Brain pericyte (primary cell): ENCODE data around the gene MYH11.
A peak's percentile ranks its signal among the peaks of the same experiment; 100 is the strongest.
"Not testable (repeated sequence)": the region's sequence is repeated elsewhere in the genome, so short reads cannot be mapped to it uniquely, and the experiment has no call there.

Source experiments
- DNase-seq: peaks from one replicate; pipeline ENCODE4 v3.0.0-alpha.2; 2012; ENCODE audit warnings: low read depth, low spot score

MYH11 gene

GRCh38 chr16:15716694-15717447, 140.0 kb downstream of the MYH11 start:
- DNase-seq, result no peak

DNA sequence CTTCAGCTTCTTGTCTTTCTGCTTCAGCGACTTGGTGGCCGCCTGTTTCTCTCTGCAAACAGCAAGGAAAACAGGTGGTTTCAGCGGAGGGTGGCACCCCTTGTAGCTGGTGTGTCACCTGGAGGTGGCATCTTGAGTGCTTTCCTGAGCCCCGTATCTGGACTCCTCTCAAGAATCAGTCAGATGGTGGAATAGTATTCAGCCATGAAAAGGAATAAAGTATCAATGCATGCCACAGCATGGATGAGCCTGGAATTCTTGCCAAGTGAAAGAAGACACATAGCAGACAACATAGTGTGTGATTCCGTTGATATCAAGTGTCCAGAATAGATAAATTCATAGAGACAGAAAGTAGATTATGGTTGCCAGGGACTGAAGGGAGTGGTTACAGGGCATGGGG, 141.6 kb downstream of the MYH11 start:
- DNase-seq, result no peak

DNA sequence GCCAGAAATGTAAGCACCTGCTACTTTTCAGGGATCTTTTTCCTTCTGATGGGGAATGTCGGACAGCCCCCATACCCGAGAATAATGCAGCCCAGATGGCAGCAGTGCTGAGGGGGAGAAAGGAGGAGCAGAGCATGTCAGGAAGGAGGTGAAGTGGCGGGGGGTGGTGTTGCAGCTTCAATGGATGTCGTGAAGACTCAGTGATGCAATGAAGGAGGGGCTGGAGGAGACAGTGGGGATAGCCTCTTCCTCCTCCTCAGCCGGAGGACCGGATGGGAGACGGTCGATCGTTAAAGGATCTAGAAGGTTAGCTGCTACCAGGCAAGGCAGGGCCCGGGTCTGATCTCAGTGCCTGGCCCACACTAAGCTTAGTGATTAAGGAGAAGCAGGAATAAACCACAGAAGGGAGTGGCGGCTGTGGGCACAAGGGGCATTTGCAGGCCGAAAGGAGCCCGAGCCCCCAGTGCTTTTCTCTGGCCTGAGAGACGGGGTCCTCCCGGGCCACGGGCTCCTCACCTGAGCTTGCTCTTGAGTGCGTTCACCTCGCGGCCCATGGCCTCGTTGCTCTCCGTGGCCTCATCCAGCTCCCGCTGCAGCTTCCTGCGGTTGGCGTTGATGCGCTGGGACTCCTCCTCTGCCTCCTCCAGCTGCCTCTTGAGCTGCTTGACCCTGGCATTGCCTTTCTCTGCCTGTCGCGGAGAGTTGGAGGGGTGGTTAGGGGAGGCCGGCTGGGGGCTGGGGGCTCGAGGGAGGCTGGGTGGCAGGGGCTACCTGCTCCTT, 142.2 kb downstream of the MYH11 start:
- no peak for DNase-seq

DNA sequence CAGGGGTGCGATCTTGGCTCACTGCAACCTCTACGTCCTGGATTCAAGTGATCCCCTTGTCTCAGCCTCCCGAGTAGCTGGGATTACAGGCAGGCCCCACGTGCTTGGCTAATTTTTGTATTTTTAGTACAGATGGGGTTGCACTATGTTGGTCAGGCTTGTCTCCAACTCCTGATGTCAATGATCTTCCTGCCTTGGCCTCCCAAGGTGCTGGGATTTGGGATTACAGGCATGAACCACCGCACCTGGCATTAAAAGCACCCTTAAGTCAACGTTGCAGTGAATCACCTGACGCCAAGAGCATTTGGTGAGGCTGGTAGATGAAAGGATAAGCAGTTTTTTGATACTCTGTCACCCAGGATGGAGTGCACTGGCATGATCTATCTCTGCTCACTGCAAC, 147.8 kb downstream of the MYH11 start:
- no peak for DNase-seq

GRCh38 chr16:15708096-15708495, 148.7 kb downstream of the MYH11 start:
- no peak for DNase-seq

DNA sequence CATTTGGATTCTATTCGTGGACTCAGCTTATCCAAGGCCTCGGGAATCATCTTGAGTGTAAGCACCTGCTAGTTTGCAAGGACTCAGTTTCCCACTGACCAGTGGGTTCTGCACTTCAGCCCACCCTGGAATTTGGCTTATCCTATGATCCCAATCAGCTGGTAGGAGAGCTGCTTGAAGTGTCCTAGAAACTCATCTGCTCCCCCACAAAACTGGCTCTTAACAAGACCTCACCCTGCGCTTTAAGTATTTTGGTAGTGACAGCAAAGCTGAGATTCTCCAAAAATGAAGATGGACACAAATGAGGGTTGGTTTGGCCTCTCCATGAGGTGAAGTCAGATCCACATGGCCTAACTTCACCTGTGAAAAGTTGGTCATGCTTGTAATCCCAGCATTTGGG, 149.5 kb downstream of the MYH11 start:
- DNase-seq, result no peak

DNA sequence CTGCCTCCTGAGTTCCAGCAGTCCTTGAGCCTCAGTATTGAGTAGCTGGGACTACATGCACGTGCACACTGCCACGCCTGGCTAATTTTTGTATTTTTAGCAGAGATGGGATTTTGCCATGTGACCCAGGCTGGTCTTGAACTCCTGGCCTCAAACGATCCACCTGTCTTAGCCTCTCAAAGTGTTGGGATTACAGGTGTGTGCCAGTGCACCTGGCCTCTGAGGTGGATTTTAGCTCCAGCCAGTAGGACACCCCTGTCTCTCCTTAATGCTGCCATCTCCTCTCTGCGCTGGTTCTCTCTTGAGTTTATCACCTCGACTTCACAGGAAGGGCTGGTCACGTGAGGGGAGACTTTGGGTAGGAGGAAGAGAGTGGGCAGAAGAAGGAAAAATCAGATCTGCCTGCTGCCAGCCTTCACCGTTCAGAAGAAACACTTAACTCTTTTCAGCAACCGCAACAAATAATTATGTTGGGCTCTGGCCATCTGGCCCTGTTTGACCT, 151.7 kb downstream of the MYH11 start:
- DNase-seq, result no peak

DNA sequence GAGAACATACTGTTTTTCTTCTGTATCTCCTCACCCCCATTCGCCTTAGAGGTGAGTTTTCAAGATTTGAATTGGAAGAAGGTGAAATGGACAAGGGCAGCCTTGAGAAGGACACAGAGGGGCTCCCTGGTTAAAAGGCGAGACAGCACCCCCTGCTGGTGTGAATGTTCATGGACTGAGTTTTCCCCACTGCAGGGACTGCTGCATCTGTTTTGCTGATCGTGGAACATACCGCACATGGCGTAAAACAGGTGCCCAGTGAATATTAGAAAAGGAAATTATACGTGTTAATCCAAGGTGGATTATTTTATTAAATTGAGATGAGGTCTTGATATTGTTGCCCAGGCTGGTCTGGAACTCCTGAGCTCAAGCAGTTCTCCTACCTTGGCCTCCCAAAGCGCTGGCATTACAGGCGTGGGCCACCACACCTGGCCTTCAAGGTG, 152.3 kb downstream of the MYH11 start:
- DNase-seq, result no peak

DNA sequence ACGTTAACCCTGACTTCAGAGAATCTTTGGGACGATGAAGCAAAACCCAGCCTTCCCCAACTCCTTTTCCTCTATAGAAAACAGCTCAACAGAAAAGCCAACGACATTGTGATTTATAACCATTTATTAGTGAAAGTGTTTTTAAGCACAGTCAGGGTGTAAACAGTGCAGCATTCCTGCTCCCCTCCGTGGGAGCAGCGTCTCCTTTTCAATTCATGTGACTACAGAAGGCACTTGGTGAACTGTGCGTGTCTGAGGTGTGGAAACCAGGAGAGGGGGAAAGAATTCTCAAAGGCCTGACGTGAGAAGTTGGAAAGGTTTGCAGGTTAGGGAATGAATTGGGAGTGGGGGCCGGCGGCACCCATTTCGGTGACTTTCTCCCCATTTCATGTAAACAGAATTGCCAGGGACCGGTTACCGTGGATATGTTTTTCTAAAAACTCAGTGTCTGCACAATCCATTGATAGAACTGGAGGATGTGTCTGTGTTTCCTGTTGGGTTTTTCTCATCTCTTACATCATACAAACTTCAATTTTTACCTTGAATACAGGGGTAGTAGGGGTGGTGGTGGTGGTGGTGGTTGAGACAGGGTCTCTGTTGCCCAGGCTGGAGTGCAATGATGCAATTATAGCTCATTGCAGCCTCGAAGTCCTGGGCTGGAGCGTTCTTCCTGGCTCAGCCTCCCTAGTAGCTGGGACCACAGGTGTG, 153.6 kb downstream of the MYH11 start:
- no peak for DNase-seq

DNA sequence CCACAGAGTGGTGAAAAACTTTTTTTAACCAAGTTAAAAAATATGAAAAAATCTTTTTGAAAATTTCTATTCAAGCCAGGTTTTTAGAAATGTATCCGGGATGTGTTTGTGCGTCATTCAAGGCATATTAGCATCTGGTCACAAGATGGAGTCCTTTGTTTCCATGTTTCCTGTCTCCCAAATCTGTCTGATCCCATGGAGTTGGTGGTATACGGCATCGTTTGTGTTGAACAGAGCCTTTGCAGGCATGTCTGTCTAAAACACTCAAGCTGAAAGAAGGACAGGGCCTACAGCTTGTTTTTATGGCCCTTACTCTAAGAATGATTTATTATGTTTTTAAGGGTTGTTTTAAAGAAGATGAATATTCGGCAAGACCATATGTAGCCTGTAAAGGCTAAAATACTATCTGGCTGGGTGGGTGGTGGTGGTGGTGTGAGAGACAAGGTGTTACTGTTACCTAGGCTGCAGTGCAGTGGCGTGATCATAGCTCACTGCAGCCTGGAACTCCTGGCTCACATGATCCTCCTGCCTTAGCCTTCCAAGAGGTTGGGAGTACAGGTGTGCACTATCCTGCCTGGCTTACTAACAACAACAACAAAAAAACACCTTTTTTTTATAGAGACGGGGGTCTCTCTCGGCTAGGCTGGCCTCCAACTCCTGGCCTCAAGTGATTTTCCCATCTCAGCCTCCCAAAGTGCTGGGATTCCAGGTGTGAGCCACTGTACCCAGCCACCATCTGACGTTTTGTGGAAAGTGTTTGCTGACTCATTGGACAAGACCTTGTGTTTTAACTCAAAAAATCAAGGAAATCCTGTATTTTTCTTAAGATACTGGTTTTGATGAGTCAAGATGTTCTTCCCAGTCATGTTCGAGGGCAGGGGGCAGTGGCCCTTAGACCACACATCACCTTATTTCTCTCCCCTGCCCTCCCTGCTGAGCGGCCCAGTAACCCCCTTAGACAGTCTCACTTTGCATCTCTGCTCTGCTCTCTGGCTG, 154.6 kb downstream of the MYH11 start:
- DNase-seq, result no peak

DNA sequence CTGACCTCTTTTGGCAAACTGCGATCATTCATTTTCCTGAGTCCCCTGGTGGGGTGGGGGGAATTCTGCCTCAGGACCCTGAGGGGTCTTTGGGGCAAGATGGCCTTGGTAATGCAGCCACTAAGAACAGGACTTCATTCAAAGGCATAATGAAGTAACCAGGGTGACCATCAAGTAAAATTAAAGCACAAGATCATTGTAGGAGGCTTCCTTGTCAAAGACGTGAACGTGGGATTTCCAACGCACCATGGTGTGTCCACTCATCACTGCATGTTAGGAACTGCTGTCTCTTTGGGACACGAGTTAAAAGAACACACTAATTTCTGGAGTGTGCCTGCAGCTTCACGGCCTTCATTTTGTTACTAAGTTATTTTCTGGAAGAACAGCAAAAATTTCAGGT, 155.5 kb downstream of the MYH11 start:
- DNase-seq, result no peak

GRCh38 chr16:15699819-15700218, 157.0 kb downstream of the MYH11 start:
- no peak for DNase-seq

DNA sequence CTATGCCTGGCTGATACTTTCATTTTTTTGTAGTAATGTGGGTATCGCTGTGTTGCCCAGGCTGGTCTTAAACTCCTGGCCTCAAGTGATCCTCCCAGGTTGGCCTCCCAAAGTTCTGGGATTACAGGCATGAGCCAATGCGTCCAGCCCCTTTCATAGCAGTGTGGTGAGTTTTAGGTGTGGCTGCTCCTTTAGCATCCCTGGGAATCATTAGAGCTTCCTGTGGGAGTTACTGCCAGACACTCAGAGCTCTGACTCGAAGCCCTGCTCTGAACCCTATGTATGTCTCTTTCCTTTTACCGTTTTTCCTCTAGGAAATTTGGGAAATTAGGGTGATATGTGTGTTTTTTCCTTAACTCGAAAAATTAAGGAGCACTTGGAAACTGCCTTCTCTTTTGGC, 162.3 kb downstream of the MYH11 start:
- no peak for DNase-seq

- not testable (repeated sequence) for DNase-seq
Observed at GRCh38 chr16:15692508-15692907, 164.3 kb downstream of the MYH11 start.

- no peak for DNase-seq
Observed at GRCh38 chr16:15691046-15691445, 165.8 kb downstream of the MYH11 start.

- no peak for DNase-seq
Observed at GRCh38 chr16:15690296-15690695, 166.5 kb downstream of the MYH11 start.

DNA sequence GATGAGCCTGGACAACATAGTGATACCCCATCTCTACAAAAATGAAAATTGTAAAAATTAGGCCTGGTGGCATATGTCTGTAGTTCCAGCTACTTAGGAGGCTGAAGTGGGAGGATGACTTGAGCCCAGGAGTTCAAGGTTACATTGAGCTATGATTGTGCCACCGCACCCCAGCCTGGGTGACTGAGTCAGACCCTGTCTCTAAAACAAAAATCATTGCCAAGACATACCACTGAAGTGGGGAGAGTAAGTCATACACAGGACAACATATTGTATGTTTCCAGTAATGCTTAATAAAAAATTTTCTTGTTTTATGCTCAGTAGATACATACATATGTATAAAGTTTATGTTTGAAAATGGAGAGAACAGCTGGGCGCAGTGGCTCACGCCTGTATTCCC, 167.5 kb downstream of the MYH11 start:
- DNase-seq, result no peak

DNA sequence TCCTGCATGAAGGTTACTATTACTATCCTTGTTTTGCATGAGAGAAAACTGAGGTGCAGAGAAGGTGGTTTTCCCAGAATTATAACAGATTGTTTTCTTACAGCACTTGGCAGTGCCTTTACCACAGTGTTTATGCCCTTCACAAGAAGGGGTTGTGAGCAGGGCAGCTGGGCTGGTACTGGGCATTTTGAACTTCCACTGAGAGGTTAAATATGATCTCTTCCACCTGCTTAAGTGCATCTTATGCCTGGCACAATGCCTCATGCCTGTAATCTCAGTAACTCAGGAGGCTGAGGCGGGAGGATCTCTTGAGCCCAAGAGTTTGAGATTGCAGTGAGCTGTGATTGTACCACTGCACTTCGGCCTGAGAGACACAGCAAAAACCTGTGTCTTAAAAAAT, 170.5 kb downstream of the MYH11 start:
- no peak for DNase-seq

DNA sequence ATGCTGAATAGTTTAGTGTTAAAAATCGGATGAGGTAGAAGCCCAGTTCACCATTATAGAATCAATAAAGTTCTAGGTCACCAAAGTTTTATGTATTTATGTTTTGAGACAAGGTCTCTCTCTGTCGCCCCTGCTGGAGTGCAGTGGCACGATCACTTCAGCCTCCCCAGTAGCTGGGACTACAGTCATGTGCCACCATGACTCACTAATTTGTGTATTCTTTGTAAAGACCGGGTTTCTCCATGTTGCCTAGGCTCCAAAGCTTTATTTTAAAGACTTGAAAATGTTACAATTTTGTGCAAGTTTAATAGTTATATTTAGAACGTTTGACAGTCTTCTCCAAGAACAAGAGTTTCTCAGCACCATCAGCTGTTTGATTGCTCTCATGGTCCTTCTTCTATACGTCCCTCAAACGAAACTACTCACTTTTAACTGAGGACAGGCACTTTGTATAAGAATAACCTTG, 174.7 kb downstream of the MYH11 start:
- DNase-seq, result peak; percentile 40

DNA sequence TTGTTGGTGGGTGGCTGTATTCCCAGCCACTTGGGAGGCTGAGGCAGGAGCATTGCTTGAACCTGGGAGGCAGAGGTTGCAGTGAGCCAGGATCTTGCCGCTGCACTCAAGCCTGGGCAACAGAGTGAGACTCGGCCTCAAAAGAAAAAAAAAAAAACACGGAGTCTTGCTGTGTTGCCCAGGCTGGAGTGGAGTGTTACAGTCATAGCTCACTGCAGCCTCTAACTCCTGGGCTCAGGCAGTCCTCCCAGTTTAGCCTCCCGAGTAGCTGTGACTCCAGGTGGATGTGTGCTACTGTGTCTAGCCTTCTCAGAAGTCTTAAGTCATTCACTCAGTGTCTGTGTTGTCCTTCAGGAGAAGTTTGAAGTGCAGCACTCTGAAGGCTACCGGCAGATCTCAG, 179.4 kb downstream of the MYH11 start:
- DNase-seq, result no peak

GRCh38 chr16:15676506-15676905, 180.3 kb downstream of the MYH11 start:
- no peak for DNase-seq
